ENCODE results near the gene PPBP.

GRCh38 chr4:74015126-74015780 is 27.3 kb upstream of the PPBP start:
- TF ChIP-seq TAF1 (IDR thresholded peaks at IDR 0.05; ENCODE audit: low read depth) (no peak), SMC3 (conservative IDR thresholded peaks at IDR 0.05; ENCODE audit: poor library complexity) (no peak), CTCF (IDR thresholded peaks at IDR 0.05; ENCODE audit: poor library complexity, severe bottlenecking) (no peak), EZH2 (IDR thresholded peaks at IDR 0.05; ENCODE audit: borderline replicate concordance, insufficient read depth, low read length, poor library complexity, severe bottlenecking) (no peak), POLR2AphosphoS5 (IDR thresholded peaks at IDR 0.05) (no peak), RAD21 (conservative IDR thresholded peaks at IDR 0.05) (no peak), EP300 (conservative IDR thresholded peaks at IDR 0.05; ENCODE audit: poor library complexity, severe bottlenecking) (no peak), MXI1 (conservative IDR thresholded peaks at IDR 0.05; ENCODE audit: poor library complexity, severe bottlenecking) (no peak), REST (IDR thresholded peaks at IDR 0.05; ENCODE audit: borderline replicate concordance) (no peak)
